Adipocyte (in vitro differentiated cells): ENCODE data around the gene TNNC2.
"Not testable (repeated sequence)": the region's sequence is repeated elsewhere in the genome, so short reads cannot be mapped to it uniquely, and the experiment has no call there.

ENCODE experiments used
- DNase-seq: peaks from one replicate; pipeline ENCODE4 v3.0.0-alpha.2; 2015; ENCODE audit warnings: low read depth
- H3K27me3 ChIP-seq: replicated peaks from 2 replicates; pipeline ENCODE4 v1.7.0; 2013; ENCODE audit warnings: mild to moderate bottlenecking, low read length, moderate library complexity; ENCODE audit not compliant: control insufficient read depth, insufficient read depth
- H3K36me3 ChIP-seq: 2 replicates; pipeline ENCODE4 v1.7.0; 2013; ENCODE audit warnings: low read length, mild to moderate bottlenecking, moderate library complexity; ENCODE audit not compliant: control insufficient read depth, insufficient read depth, severe bottlenecking
- H3K4me1 ChIP-seq: 2 replicates; pipeline ENCODE4 v1.7.0; 2013; ENCODE audit warnings: mild to moderate bottlenecking, low read length, moderate library complexity; ENCODE audit not compliant: control insufficient read depth, insufficient read depth
- H3K4me3 ChIP-seq: 2 replicates; pipeline ENCODE4 v1.7.0; 2013; ENCODE audit warnings: mild to moderate bottlenecking, low read length, moderate library complexity
- H3K9ac ChIP-seq: 2 replicates; pipeline ENCODE4 v1.7.0; 2013; ENCODE audit warnings: mild to moderate bottlenecking, low read length, moderate library complexity
- H3K9me3 ChIP-seq: 2 replicates; pipeline ENCODE4 v1.7.0; 2013; ENCODE audit warnings: mild to moderate bottlenecking, low read length, moderate library complexity; ENCODE audit not compliant: control insufficient read depth

Gene TNNC2

DNA sequence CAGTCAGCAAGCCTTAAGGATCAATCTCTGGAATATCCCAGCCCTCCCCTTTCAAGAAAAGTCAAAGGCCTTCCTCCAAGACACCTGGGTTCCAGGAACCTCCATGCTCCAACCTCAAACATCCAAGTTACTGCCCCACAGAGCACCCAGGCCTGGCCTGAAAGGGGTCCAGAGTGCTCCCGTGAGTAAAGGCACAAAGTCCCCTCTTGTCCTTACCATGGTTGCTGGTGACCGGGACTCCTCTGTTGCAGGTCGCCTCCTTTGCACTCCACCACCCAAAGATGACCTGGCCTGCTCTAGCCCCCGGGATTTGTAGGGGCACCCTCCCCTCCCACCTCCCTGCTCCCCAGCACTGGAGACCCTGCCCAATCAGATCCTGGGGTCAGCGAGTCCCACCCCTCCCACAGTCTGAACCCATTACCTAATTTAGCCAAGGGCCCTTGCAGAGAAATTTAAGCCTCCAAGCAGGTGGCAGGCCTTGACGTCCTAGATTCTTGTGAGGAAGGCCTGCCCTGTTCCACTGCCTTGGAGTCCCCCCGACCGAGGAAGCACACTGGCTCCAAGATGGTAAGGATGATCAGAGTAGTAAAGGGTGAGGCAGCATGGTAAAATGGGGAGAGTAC, at the start of gene TNNC2:
Gene TNNC2 (minus strand): TSS at position 283 of the 623 bp plus-strand sequence. CDS start 64 bp downstream, at position 219.
- Histone ChIP-seq H3K4me1 (peaks cover 43% of the 10 kb centered on the region), H3K9ac (peak within 1 kb of the TSS; percentile 71), H3K9me3 (no peaks in the 10 kb centered on the region), H3K27me3 (peaks cover 4% of the 10 kb centered on the region), H3K36me3 (no peaks in the 10 kb centered on the region), H3K4me3 (peak within 1 kb of the TSS; percentile 1)
- DNase-seq, result no peak

- no peak for DNase-seq
- Histone ChIP-seq H3K36me3 (peaks cover 10% of the 10 kb centered on the region), H3K4me1 (peaks cover 10% of the 10 kb centered on the region)
These were observed 47.5 kb upstream of the TNNC2 start for GRCh38 chr20:45874576-45874975.

GRCh38 chr20:45874104-45874481, 47.0 kb upstream of the TNNC2 start:
- DNase-seq, H3K9me3 ChIP-seq, H3K9ac ChIP-seq, H3K4me3 ChIP-seq, H3K27me3 ChIP-seq: not testable (repeated sequence)
- H3K4me1 ChIP-seq, result peaks cover 10% of the 10 kb centered on the region
- H3K36me3 ChIP-seq, result peaks cover 10% of the 10 kb centered on the region

More at GRCh38 chr20:45874576-45874975, 47.5 kb upstream of the TNNC2 start:
- H3K9me3 ChIP-seq, result no peaks in the 10 kb centered on the region
- no peak overlapping the region for H3K9ac ChIP-seq
- H3K4me3 ChIP-seq, result no peak overlapping the region
- no peaks in the 10 kb centered on the region for H3K27me3 ChIP-seq

DNA sequence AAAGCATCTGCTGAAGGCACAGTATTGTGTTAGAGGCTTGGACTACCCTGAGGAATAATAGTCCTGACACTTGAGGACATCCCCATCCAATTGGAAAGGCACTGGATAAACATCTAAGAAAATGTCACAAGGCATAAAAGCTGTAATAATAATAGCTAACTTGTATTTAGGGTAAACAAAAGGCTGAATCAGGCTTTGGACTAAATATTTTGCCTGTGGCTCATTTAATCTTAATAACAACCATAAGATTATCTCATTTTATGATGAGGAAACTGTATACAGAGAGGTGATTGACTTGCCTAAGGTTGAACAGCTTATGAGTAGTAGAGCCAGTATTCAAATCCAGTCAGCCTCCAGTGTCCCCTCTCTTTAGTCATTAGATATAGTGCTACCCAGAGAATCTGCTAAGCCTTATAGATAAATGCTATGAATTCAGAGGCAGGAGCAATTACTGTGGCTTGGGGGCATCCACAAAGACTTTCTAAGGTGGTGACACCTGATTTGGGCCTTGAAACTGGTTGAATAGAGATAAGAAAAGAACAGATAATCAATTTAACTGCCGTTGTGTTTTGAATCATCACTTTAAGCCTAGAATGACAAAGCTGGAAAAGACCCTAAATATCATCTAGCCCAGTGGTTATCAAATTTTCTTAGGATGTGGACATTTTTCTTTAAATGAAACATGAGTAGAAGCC, 46.4 kb upstream of the TNNC2 start:
- Histone ChIP-seq H3K9ac (no peak overlapping the region), H3K27me3 (no peaks in the 10 kb centered on the region), H3K9me3 (no peaks in the 10 kb centered on the region), H3K4me1 (peaks cover 7% of the 10 kb centered on the region), H3K4me3 (no peak overlapping the region), H3K36me3 (peaks cover 10% of the 10 kb centered on the region)
- no peak for DNase-seq

GRCh38 chr20:45872626-45873025, 45.5 kb upstream of the TNNC2 start:
- Histone ChIP-seq H3K36me3 (peaks cover 10% of the 10 kb centered on the region), H3K4me1 (peaks cover 7% of the 10 kb centered on the region), H3K27me3 (no peaks in the 10 kb centered on the region), H3K9me3 (no peaks in the 10 kb centered on the region), H3K9ac (no peak overlapping the region), H3K4me3 (no peak overlapping the region)
- DNase-seq, result no peak

DNA sequence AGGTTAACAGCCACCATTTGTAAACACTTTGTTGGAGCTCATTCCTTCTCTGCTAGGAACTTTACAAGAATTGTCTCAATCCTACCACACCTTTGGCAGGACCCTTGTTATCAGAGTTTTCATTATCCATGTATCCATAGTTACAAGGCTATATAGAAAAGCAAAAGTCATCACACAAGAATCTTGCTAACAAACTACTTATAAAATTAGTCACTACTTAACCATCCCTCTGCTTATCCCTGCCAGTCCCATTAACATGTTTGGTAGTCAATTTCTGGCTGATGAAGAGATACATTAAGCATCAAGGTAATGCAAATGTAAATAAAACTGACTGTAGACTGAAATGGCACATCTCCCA, 40.7 kb upstream of the TNNC2 start:
- Histone ChIP-seq H3K27me3 (no peaks in the 10 kb centered on the region), H3K9me3 (no peaks in the 10 kb centered on the region), H3K4me1 (peaks cover 12% of the 10 kb centered on the region), H3K9ac (peak overlapping the region; percentile 41), H3K4me3 (no peak overlapping the region), H3K36me3 (no peaks in the 10 kb centered on the region)
- DNase-seq, result peak; percentile 34

DNA sequence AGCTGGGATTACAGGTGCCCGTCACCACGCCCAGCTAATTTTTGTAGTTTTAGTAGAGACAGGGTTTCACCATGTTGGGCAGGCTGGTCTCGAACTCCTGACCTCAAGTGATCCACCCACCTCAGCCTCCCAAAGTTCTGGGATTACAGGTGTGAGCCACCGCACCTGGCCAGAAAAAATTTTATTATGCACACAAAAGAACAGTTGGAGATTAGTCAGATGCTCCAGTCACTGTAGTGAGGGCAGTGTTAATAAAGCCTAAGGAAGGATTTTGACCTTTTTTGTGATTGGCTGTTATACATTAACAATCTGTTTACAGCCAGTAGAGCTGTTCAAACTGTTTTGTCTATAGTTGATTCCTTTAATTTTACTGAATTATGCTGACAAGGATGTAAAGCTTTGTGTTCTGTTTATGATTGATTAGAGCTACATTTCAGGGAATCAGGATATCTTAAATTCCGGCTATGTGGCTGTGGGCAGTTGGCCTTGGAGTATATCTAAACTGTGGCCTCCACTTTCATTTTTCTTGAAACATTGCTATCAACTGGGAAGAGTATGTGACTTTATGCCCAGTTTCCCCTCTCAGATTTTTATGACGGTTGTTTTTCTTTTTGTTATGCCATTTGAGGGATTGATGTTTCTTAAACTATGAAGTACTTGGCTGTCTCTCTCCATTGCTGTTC, 40.2 kb upstream of the TNNC2 start:
- Histone ChIP-seq H3K9ac (peak overlapping the region; percentile 41), H3K36me3 (no peaks in the 10 kb centered on the region), H3K4me1 (peaks cover 12% of the 10 kb centered on the region), H3K4me3 (no peak overlapping the region), H3K9me3 (no peaks in the 10 kb centered on the region), H3K27me3 (no peaks in the 10 kb centered on the region)
- DNase-seq, result no peak

GRCh38 chr20:45866454-45866853, 39.3 kb upstream of the TNNC2 start:
- Histone ChIP-seq H3K4me1 (peaks cover 12% of the 10 kb centered on the region), H3K36me3 (no peaks in the 10 kb centered on the region), H3K9ac (no peak overlapping the region), H3K4me3 (no peak overlapping the region), H3K27me3 (no peaks in the 10 kb centered on the region), H3K9me3 (no peaks in the 10 kb centered on the region)
- DNase-seq, result no peak

- Histone ChIP-seq H3K36me3 (no peaks in the 10 kb centered on the region), H3K9me3 (no peaks in the 10 kb centered on the region), H3K27me3 (no peaks in the 10 kb centered on the region), H3K9ac (no peak overlapping the region), H3K4me1 (peaks cover 16% of the 10 kb centered on the region), H3K4me3 (no peak overlapping the region)
- no peak for DNase-seq
These were observed 36.7 kb upstream of the TNNC2 start for GRCh38 chr20:45863543-45864470.

DNA sequence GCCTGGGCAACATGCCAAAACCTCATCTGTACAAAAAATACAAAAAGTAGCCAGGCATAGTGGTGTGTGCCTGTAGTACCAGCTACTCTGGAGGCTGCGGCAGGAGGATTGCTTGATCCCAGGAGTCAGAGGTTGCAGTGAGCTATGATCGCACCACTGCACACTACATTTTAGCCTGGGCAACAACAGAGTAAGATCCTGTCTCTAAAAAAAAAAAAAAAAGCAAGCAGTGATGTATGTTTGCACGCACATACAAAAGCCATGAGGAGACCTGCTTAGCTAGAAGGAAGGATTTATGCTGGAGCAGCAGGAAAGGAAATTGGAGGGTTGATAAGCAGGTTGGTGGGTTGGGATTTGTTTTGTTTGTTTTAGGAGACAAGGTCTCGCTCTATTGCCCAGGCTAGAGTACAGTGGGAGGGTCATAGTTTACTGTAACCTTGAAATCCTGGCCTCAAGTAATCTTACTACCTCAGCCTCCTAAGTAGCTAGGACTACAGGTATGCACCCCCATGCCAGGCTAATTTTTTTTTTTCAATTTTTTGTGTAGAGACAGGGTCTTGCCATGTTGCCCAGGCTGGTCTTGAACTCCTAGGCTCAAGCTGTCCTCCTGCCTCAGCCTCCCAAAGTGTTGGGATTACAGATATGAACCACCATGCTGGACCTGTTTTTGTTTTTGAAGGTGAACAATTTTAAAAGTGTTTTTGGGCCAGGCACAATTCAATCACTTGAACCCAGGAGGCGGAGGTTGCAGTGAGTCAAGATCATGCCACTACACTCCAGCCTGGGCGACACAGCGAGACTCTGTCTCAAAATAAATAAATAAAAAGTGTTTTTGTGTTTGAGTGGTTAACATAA, 34.3 kb upstream of the TNNC2 start:
- Histone ChIP-seq H3K9ac (no peak overlapping the region), H3K4me1 (peaks cover 16% of the 10 kb centered on the region), H3K9me3 (no peaks in the 10 kb centered on the region), H3K27me3 (no peaks in the 10 kb centered on the region), H3K4me3 (no peak overlapping the region), H3K36me3 (no peaks in the 10 kb centered on the region)
- no peak for DNase-seq
